Uterus (tissue), 2 donors: ENCODE measurements around the gene SLC17A9.

Source experiments
- POLR2A ChIP-seq, 2 donors: fragments of 450-650 bp; IDR thresholded peaks; one replicate each; pipeline ENCODE4 v1.6.1; 2016; ENCODE audit warnings: antibody characterized with exemption in 2 of 2, mild to moderate bottlenecking in 1 of 2, moderate library complexity in 1 of 2
- TF ChIP-seq, protein P1 (sequence below), 4 experiments: fragments of 200-600 bp in 2 of 4; fragments of 450-650 bp in 2 of 4; sonication (generic) in 2 of 4; IDR thresholded peaks; one replicate each; pipeline ENCODE4 v1.5.1; 2016 to 2019; ENCODE audit warnings: antibody characterized with exemption in 4 of 4, mild to moderate bottlenecking in 2 of 4, moderate library complexity in 1 of 4

GRCh38 chr20:62950741-62951140, 1.8 kb upstream of the SLC17A9 start:
- TF ChIP-seq, protein P1, sequence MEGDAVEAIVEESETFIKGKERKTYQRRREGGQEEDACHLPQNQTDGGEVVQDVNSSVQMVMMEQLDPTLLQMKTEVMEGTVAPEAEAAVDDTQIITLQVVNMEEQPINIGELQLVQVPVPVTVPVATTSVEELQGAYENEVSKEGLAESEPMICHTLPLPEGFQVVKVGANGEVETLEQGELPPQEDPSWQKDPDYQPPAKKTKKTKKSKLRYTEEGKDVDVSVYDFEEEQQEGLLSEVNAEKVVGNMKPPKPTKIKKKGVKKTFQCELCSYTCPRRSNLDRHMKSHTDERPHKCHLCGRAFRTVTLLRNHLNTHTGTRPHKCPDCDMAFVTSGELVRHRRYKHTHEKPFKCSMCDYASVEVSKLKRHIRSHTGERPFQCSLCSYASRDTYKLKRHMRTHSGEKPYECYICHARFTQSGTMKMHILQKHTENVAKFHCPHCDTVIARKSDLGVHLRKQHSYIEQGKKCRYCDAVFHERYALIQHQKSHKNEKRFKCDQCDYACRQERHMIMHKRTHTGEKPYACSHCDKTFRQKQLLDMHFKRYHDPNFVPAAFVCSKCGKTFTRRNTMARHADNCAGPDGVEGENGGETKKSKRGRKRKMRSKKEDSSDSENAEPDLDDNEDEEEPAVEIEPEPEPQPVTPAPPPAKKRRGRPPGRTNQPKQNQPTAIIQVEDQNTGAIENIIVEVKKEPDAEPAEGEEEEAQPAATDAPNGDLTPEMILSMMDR (IDR thresholded peaks at IDR 0.05): no peak
- TF ChIP-seq POLR2A (IDR thresholded peaks at IDR 0.05): no peak
